ENCODE results near the gene B4GALT5. TPM values are rescaled to one million over a fixed set of nuclear protein-coding genes. Genes with fewer than 3 reads are reported as not detected.
A peak's percentile ranks its signal among the peaks of the same experiment; 100 is the strongest.

B4GALT5 gene
- total RNA-seq, 3 donors from 2014 or later, result 52.4 to 65.1 (median 60.2) TPM

GRCh38 chr20:49584418-49585382, 129.0 kb downstream of the B4GALT5 start:
- Histone ChIP-seq H3K9me3 (peaks cover 3% of the 10 kb centered on the region), H3K36me3 (ENCODE audit: low read depth) (no peaks in the 10 kb centered on the region), H3K4me3 (no peak overlapping the region), H3K4me1 (ENCODE audit: low read depth) (no peaks in the 10 kb centered on the region)
- intact Hi-C loops (cut with DNase I, micrococcal nuclease), result no loop called here
- DNase-seq (no peak), ATAC-seq (peak; percentile 60)
- TF ChIP-seq, protein P1, sequence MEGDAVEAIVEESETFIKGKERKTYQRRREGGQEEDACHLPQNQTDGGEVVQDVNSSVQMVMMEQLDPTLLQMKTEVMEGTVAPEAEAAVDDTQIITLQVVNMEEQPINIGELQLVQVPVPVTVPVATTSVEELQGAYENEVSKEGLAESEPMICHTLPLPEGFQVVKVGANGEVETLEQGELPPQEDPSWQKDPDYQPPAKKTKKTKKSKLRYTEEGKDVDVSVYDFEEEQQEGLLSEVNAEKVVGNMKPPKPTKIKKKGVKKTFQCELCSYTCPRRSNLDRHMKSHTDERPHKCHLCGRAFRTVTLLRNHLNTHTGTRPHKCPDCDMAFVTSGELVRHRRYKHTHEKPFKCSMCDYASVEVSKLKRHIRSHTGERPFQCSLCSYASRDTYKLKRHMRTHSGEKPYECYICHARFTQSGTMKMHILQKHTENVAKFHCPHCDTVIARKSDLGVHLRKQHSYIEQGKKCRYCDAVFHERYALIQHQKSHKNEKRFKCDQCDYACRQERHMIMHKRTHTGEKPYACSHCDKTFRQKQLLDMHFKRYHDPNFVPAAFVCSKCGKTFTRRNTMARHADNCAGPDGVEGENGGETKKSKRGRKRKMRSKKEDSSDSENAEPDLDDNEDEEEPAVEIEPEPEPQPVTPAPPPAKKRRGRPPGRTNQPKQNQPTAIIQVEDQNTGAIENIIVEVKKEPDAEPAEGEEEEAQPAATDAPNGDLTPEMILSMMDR (IDR thresholded peaks at IDR 0.05), result no peak

DNA sequence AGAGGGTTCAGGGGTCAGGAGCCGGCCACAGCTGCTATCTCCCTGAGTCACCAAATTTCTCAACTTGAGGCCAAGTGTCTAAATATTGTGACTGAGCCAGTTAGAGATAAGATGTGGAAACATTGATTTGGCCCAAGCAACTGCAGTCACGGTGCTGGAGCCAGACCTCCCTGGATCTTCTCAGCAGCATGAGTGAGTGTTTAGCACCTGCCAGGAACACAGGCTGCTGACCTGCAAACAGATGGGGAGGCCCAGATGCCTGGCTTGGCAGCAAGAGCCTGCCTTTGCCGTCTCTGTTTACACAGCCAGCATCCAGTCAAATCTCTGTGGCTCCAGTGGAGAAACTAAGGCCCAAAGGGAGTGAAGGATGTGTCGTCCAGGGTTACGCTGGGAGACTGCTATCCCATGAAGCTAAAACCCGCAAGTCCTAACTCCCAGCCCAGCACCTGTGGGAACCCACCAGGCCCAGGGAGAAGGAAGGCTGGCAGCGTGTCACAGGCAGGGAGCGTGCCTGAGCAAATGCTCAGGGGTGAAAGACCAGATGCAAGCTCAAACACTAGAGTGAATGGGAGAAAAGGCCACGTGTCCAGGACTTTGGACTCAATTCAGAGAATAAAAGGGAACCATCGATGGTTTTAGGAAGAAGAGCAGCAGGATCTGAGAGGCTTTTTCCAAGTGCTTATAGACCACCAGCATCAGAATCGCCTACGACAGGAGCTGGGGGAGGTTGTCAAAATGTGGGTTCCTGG, 129.8 kb downstream of the B4GALT5 start:
- TF ChIP-seq, protein P1 (IDR thresholded peaks at IDR 0.05), result no peak
- ATAC-seq (peak; percentile 86), DNase-seq (peak in 2 of 3 donors; percentile 54 to 58)
- intact Hi-C loops (cut with DNase I, micrococcal nuclease), result no loop called here
- Histone ChIP-seq H3K4me3 (no peak overlapping the region), H3K4me1 (ENCODE audit: low read depth) (no peaks in the 10 kb centered on the region), H3K36me3 (ENCODE audit: low read depth) (no peaks in the 10 kb centered on the region), H3K9me3 (peaks cover 3% of the 10 kb centered on the region)

DNA sequence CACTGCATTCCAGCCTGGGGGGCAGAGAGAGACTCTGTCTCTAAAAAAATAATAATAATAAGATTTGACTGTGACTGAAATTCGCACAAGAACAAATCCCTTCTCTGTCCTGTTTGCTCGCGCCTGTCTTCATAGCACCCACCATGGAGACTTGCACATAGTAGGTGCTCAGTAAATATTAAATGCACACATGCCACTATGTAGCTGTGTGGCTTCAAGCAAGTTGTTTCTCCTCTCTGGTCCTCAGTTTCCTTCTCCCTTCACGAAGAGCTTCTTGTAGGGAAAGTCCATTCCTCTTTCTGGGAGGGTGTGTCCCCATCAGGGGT, 130.4 kb downstream of the B4GALT5 start:
- intact Hi-C loops (cut with DNase I, micrococcal nuclease), result no loop called here
- H3K4me3 ChIP-seq, result no peak overlapping the region
- TF ChIP-seq, protein P1 (IDR thresholded peaks at IDR 0.05), result no peak
- DNase-seq (no peak), ATAC-seq (no peak)
- no peaks in the 10 kb centered on the region for H3K4me1 ChIP-seq (ENCODE audit: low read depth)
- no peaks in the 10 kb centered on the region for H3K36me3 ChIP-seq (ENCODE audit: low read depth)
- H3K9me3 ChIP-seq, result peaks cover 3% of the 10 kb centered on the region

Other genes with a start within 250 kb of the B4GALT5 start
- gene KCNB1, start 231.2 kb downstream of the B4GALT5 start, total RNA-seq, result 10 to 100 TPM in 1 of 3 donors, 1 to 10 TPM in 1, under 1 TPM in 1; 0.46 to 14.6 (median 2.3) TPM
- 10 to 100 TPM in 2 of 3 donors, 1 to 10 TPM in 1; 3.8 to 45.8 (median 12.3) TPM for gene PTGIS, start 145.7 kb downstream of the B4GALT5 start, total RNA-seq
- 10 to 100 TPM; 15.9 to 26.9 (median 16.3) TPM for gene SLC9A8, start 99.0 kb upstream of the B4GALT5 start, total RNA-seq
- 10 to 100 TPM; 16.2 to 24.1 (median 20.2) TPM for gene SPATA2, start 201.7 kb upstream of the B4GALT5 start, total RNA-seq
- 10 to 100 TPM; 81.3 to 89.0 (median 88.2) TPM for gene RNF114, start 222.5 kb upstream of the B4GALT5 start, total RNA-seq

Data from mucosa of descending colon (tissue), 3 donors.